Astrocyte of the hippocampus (primary cell): ENCODE results near the gene PRR19.
"Not testable (repeated sequence)": the region's sequence is repeated elsewhere in the genome, so short reads cannot be mapped to it uniquely, and the experiment has no call there.

ENCODE experiments used
- DNase-seq: peaks from one replicate; pipeline ENCODE4 v3.0.0; 2011; ENCODE audit warnings: low read depth, low spot score

Gene PRR19, protein sequence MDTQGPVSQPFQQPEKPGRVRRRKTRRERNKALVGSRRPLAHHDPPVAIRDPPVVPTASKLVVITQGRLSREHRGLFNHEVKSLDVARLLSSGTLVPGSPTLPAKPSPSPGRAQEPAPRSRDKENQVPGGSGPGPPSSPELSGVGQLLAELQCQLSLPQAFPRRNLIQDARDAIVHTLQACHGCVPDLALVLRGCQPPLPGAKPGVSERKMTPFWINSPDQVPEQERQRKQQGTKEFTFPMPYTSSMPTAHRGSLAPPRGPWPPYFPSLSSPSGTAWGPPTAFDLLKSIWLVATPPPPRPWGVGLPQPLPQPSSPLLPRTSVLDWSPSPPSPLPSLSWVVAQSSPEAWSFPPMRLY

DNA sequence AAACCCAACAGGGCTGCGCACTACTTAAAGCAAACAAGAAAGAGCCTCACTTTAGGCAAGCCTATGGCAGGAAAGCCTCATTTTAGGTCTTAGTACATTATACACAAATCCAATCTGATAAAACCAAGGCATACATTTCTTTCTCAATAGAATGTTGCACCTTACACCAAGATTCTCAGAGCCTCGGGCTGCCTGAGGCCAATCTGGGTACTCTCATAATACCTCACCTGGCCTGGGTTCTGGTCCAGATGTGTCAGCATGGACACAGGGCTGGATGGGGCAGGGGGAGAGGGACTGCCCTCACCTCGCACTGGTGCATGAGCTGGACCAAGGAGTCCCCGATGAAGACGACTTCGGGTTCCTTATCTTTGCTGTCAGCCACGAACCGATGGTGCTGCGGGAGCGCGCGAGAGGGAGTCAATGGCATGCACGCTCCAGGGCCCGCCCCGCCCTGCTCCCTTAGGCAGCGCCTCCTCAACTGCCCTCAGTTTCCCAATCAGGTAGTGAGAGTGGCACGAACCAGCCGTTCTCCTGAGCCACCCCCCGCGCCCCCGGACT is at the start of gene PRR19:
PRR19 (plus strand) TSS at position 487 of the 558 bp plus-strand sequence. CDS start 7,453 bp downstream, outside the sequence.
- no peak for DNase-seq

GRCh38 chr19:42252365-42253244 is 49.3 kb upstream of the PRR19 start:
- peak; percentile 73 for DNase-seq

GRCh38 chr19:42253245-42254088 is 48.5 kb upstream of the PRR19 start:
- peak; percentile 67 for DNase-seq

GRCh38 chr19:42254089-42254849 is 47.7 kb upstream of the PRR19 start:
- DNase-seq, result peak; percentile 76

DNA sequence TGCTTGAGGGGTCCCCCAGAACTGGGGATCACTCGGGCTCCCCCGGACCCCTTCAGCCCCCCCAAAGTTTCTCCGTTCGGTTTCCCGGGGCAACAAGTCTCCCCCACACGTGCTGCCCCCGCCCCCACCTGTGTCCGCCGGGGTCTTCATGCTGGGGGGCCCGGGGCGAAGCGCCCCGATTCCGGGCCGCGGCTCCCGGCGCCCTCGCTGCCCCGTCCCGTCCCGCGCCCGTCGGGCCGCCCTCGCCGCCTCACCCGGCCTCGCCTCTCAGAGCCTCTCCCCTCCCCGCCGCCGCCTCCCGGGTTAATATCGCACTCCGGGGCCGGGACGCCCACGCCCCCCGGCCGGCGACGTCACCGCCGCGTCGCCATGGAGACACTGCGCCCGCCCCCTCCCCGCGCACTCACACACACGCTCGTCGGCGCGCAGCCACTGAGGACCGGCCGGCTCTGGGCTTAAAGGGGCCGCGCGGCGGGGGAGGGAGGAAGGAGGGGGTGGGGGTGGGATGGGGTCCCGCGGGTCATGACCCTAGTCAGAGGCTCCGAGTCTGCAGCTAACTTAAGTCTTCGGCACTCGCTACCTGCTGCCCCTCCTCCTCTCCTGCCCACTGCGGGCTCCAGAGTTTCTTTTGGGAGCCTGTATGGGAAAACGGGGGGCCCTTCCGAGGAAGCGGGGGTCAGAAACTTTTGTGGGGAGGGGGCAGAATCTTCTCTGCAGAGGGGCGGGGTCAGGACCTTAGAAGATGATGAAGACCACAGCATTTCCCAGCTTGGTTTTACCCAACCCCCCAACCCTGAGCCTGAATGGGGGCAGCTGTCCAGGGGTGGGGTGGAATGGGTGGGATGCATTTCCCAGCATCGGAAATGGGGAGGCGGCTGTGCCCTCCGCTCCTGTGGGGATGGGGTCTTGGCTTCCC is 46.8 kb upstream of the PRR19 start, which contains the start of gene ERF:
ERF (minus strand) TSS at position 279 of the 916 bp plus-strand sequence; CDS start at position 150, 129 bp downstream.
- DNase-seq, result peak; percentile 98

DNA sequence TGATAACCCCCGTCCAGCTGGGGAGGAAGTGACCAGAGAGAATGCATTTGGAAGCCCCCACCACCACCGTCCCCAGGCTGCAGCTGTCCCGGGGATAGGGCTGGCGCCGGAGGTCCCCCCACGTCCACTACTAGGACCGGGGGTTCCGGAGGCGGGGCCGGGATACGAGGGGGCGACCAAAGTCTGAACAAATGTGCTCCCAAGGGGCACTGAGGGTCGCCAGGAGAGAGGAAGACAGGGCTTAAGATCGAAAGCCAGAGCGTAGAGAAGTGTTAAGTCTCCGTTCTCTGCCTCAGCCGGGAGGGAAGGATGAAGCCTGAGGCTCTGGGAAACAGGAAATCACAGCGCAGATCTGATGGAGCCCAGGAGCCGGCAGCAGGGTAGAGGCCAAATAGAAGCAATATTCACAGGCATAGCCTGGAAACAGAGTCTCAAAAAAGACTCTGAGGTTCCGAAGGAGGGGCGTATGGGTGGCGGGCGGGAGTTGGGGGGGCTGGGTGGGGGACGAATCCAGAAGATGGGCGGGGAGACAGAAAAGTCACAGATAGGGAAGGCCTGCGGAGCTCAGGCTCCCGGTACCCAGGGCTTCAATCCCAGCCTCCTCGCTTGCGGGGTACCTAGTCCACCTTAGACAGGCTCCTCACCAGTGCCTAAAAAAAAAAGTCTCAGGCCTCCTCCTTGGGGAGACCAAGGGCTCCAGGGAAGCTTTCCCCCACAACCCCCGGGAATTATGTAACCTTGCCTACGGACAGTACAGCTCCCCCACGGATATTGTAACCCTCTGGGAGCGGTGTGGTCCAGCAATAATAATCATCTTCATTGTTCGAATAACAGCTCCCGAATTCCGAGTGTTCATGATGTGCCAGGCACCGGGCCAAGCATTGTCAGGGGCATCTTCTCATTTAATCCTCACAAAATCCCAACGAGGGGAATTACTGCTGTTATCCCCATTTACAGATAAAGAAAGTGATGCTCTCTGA is 45.9 kb upstream of the PRR19 start:
- peak; percentile 70 for DNase-seq

DNA sequence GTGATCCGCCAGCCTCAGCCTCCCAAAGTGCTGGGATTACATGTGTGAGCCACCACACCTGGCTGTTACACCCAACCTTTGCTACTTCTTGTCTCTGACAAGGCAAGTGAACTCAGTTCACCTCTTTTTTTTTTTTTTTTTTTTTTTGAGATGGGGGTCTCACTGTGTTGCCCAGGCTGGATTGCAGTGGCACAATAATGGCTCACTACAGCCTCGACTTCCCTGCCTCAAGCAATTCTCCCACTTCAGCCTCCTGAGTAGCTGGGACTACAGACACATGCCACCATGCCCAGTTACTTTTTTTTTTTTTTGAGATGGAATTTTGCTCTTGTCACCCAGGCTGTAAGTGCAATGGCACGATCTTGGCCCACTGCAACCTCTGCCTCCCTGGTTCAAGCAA is 44.1 kb upstream of the PRR19 start:
- not testable (repeated sequence) for DNase-seq

GRCh38 chr19:42261763-42262162 is 40.2 kb upstream of the PRR19 start:
- DNase-seq, result no peak

- peak; percentile 0 for DNase-seq
Observed at GRCh38 chr19:42266105-42266504, 35.8 kb upstream of the PRR19 start.

DNA sequence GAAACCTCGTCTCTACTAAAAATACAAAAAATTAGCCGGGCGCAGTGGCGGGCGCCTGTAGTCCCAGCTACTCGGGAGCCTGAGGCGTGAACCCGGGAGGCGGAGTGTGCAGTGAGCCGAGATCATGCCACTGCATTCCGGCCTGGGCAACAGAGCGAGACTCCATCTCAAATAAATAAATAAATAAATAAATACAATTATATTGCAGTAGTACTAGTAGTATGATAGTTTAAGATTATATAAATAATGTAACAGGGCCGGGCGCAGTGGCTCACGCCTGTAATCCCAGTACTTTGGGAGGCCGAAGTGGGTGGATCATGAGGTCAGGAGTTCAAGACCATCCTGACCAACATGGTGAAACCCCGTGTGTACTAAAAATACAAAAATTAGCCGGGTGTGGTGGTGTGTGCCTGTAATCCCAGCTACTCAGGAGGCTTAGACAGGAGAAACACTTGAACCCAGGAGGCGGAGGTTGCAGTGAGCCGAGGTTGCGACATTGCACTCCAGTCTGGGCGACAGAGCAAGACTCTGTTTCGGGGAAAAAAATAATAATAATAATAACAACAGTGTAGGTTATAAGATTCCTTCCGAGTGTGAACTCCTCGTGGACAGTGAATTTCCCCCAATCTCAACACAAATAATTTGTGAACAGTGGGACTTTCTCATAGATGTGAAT is 34.9 kb upstream of the PRR19 start:
- not testable (repeated sequence) for DNase-seq

DNA sequence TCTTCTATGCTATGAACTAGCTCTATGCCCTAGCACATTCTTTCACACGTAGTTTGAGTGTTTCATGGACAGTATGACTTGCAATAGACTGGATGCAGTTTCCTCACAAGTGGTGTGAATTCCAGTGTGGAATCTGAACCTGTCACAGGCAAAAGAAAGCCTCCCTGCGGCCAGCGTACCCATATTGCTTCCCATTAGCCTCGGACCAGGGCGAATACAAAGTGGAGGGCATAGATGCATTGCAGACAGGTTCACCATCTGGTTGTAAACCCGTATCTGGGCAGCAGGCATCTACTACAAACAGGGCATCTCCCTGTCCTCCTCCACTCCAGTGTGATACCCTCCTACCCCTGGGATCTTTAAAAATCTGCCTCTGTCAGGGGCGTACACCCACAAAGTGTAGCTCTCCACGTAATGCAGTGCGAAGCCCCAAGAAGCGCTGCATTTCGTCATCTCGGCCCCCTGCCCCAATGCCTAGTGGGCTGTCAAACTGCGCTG is 34.2 kb upstream of the PRR19 start:
- no peak for DNase-seq

DNA sequence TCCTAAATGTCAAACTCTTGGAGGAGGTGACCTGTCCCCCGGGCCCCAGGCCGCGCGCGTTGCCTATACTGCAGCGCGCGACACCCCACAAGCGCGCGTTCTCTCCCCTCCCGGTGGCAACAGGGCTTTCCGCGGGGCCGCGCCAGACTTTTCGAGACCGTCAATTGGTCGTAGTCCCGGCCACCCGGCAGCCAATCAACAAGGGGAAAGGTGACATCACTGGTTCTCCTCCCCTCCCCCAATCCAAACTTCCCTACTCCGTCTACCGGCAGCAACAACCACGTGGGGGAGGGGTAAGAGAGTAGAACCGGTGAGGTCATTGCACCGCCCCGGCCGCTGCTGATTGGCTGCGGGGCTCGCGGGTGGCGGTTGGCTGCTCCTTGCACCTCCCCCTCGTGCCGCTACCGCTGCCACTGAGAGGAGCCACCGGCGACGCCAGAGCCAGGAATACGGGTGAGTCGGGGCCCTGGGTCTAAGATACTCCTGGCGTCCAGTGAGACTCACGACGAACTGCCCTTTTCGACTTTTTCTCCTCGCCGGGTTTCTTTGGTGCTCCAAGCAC is 33.7 kb upstream of the PRR19 start:
- peak; percentile 100 for DNase-seq

- peak; percentile 100 for DNase-seq
Observed at GRCh38 chr19:42268704-42269477, 33.0 kb upstream of the PRR19 start, which contains the start of gene CIC. Gene CIC (plus strand): TSS chr19:42269252. CDS start chr19:42271784, 2,532 bp downstream.

- no peak for DNase-seq
Observed at GRCh38 chr19:42269478-42270345, 32.2 kb upstream of the PRR19 start.
